Activated CD4-positive, alpha-beta memory T cell treated with anti-CD3 and anti-CD28 coated beads for 36 hours (primary cell): ENCODE results near the gene RBMS1. TPM values are rescaled to one million over a fixed set of nuclear protein-coding genes. Genes with fewer than 3 reads are reported as not detected.

Source experiments
- CTCF ChIA-PET: fragments of 350-600 bp; sonication (Branson Sonifier 250); formaldehyde crosslinking; loops from one replicate; lab custom pipeline; 2021; ENCODE audit warnings: antibody characterized with exemption, inconsistent platforms; lab: Charles Lee
- POLR2A ChIA-PET: fragments of 350-600 bp; sonication (Branson Sonifier 250); formaldehyde crosslinking; loops from one replicate; lab custom pipeline; 2021; ENCODE audit warnings: antibody characterized with exemption; lab: Charles Lee
- DNase-seq: peaks from one replicate; pipeline ENCODE4 v3.0.0-alpha.2; 2020
- H3K27ac Mint-ChIP-seq: one replicate; pipeline ENCODE4 v1.8.0; 2021; ENCODE audit warnings: mixed read lengths
- H3K27me3 Mint-ChIP-seq: one replicate; pipeline ENCODE4 v1.8.0; 2021; ENCODE audit warnings: mixed read lengths
- H3K36me3 Mint-ChIP-seq: one replicate; pipeline ENCODE4 v1.8.0; 2021; ENCODE audit warnings: mixed read lengths
- H3K4me1 Mint-ChIP-seq: one replicate; pipeline ENCODE4 v1.8.0; 2021; ENCODE audit warnings: low read depth, mixed read lengths
- H3K4me3 Mint-ChIP-seq: one replicate; pipeline ENCODE4 v1.8.0; 2021; ENCODE audit warnings: mild to moderate bottlenecking, mixed read lengths
- H3K9me3 Mint-ChIP-seq: one replicate; pipeline ENCODE4 v1.8.0; 2021; ENCODE audit warnings: mixed read lengths
- intact Hi-C: fragments of 100-400 bp; cut with micrococcal nuclease; formaldehyde crosslinking; loops from one replicate; pipeline ENCODE4 v1.15.1; 2023
- total RNA-seq, 2 experiments: library from RNA; stranded (reverse); gene quantifications; one replicate each; pipeline ENCODE4 v1.2.3, GENCODE V29; 2021

The RBMS1 gene
- total RNA-seq, 2 experiments from 2014 or later: 37.9 to 40.0 TPM

- POLR2A ChIA-PET: no interaction called here
- no peaks in the 10 kb centered on the region for H3K36me3 Mint-ChIP-seq
Measured at GRCh38 chr2:160482673-160483072, 10.9 kb downstream of the RBMS1 start.

GRCh38 chr2:160479269-160479668, 14.3 kb downstream of the RBMS1 start:
- H3K9me3 Mint-ChIP-seq: no peaks in the 10 kb centered on the region

More at GRCh38 chr2:160482673-160483072, 10.9 kb downstream of the RBMS1 start:
- Mint-ChIP-seq H3K27ac (peak overlapping the region; percentile 70), H3K4me3 (peak overlapping the region; percentile 46), H3K27me3 (no peaks in the 10 kb centered on the region), H3K9me3 (no peaks in the 10 kb centered on the region), H3K4me1 (peaks cover 62% of the 10 kb centered on the region)
- intact Hi-C loops: loop anchor here (10.0 kb wide), 1 partner anchor 1472 kb away; no protein-coding TSS in a partner anchor
- DNase-seq: no peak
- CTCF ChIA-PET: no interaction called here

GRCh38 chr2:160478660-160479059, 14.9 kb downstream of the RBMS1 start:
- POLR2A ChIA-PET: no interaction called here
- DNase-seq: no peak

More at GRCh38 chr2:160479269-160479668, 14.3 kb downstream of the RBMS1 start:
- Mint-ChIP-seq H3K4me1 (peaks cover 49% of the 10 kb centered on the region), H3K27ac (peak overlapping the region; percentile 38), H3K27me3 (no peaks in the 10 kb centered on the region), H3K4me3 (no peak overlapping the region), H3K36me3 (no peaks in the 10 kb centered on the region)
- DNase-seq: no peak
- CTCF ChIA-PET: interaction anchor here (1.2 kb wide), 1 partner anchor 209 kb away, joined by 3 read pairs; no protein-coding TSS in a partner anchor
- POLR2A ChIA-PET: no interaction called here
- intact Hi-C loops: no loop called here

GRCh38 chr2:160477032-160477431, 16.6 kb downstream of the RBMS1 start:
- no peaks in the 10 kb centered on the region for H3K27me3 Mint-ChIP-seq
- H3K4me3 Mint-ChIP-seq: no peak overlapping the region
- no peak for DNase-seq
- no peak overlapping the region for H3K27ac Mint-ChIP-seq
- peaks cover 52% of the 10 kb centered on the region for H3K4me1 Mint-ChIP-seq
- CTCF ChIA-PET: interaction anchor here (1.0 kb wide), 1 partner anchor 14 kb away, joined by 3 read pairs; no protein-coding TSS in a partner anchor
- no peaks in the 10 kb centered on the region for H3K36me3 Mint-ChIP-seq
- intact Hi-C loops: no loop called here
- no peaks in the 10 kb centered on the region for H3K9me3 Mint-ChIP-seq
- POLR2A ChIA-PET: no interaction called here

More at GRCh38 chr2:160478660-160479059, 14.9 kb downstream of the RBMS1 start:
- Mint-ChIP-seq H3K27ac (no peak overlapping the region), H3K36me3 (no peaks in the 10 kb centered on the region), H3K4me1 (peaks cover 49% of the 10 kb centered on the region), H3K27me3 (no peaks in the 10 kb centered on the region), H3K4me3 (no peak overlapping the region), H3K9me3 (no peaks in the 10 kb centered on the region)
- intact Hi-C loops: no loop called here
- CTCF ChIA-PET: interaction anchor here (1.2 kb wide), 1 partner anchor 208 kb away, joined by 3 read pairs; no protein-coding TSS in a partner anchor

DNA sequence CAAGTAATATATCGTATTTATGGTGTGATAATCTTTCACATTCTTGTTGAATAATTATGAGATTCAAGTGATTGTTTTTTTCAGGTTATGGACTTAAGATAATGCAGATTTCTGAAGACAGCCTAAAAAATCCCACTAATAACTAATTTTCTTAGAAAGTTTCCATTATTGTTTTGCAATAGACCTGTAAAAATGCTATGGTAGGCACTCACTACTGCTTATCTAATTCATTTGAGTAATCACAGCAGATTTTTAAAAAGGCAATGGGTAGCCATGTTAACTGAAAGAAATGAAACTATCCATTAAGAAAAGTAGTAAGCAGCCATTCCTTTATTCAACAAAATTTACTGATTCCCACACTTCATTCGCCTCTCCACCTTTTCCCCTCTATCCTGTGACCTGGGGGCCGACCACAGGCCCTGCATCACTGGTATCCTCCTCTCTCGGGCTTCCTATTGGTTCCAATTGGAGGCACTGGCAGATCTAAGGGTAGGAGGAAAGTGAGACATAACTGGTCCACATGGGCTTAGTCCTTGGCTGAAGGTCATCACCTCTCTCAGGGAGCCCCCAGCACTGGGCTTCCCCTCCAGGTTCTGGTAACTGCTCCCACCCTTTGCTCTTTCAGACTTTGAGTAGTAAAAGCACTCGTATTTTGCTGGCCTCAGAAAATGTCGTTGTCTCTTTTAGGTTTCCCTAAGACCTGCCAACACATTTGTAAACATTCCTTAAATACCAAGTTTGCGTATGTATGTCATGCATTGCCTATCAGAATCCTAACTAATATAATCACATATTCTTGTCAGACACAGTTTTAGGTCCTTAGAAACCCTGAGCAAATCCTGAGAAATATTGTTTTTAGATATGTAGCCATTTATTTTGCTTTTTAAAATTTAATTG, 18.5 kb downstream of the RBMS1 start:
- no peak overlapping the region for H3K27ac Mint-ChIP-seq
- peak overlapping the region; percentile 61 for H3K4me3 Mint-ChIP-seq
- intact Hi-C loops: loop anchor here (5.0 kb wide), 1 partner anchor 208 kb away; no protein-coding TSS in a partner anchor
- no peaks in the 10 kb centered on the region for H3K36me3 Mint-ChIP-seq
- no peak for DNase-seq
- H3K9me3 Mint-ChIP-seq: no peaks in the 10 kb centered on the region
- H3K27me3 Mint-ChIP-seq: no peaks in the 10 kb centered on the region
- CTCF ChIA-PET: no interaction called here
- H3K4me1 Mint-ChIP-seq: peaks cover 63% of the 10 kb centered on the region
- POLR2A ChIA-PET: no interaction called here

- DNase-seq: no peak
- ChIA-PET CTCF (interaction anchor here (0.9 to 1.2 kb wide), 3 partner anchors 13 to 71 kb away, joined by 3 read pairs; no protein-coding TSS in a partner anchor), POLR2A (no interaction called here)
- H3K4me3 Mint-ChIP-seq: peak overlapping the region; percentile 61
- H3K9me3 Mint-ChIP-seq: no peaks in the 10 kb centered on the region
- peaks cover 65% of the 10 kb centered on the region for H3K4me1 Mint-ChIP-seq
- peak overlapping the region; percentile 50 for H3K27ac Mint-ChIP-seq
- H3K36me3 Mint-ChIP-seq: no peaks in the 10 kb centered on the region
- no peaks in the 10 kb centered on the region for H3K27me3 Mint-ChIP-seq
- intact Hi-C loops: loop anchor here (5.0 kb wide), 1 partner anchor 207 kb away; no protein-coding TSS in a partner anchor
Measured at GRCh38 chr2:160474319-160474645, 19.3 kb downstream of the RBMS1 start.

- Mint-ChIP-seq H3K36me3 (no peaks in the 10 kb centered on the region), H3K27me3 (no peaks in the 10 kb centered on the region), H3K4me3 (peak overlapping the region; percentile 61), H3K4me1 (peaks cover 64% of the 10 kb centered on the region), H3K27ac (peak overlapping the region; percentile 50), H3K9me3 (no peaks in the 10 kb centered on the region)
- CTCF ChIA-PET: interaction anchor here (0.9 to 1.2 kb wide), 5 partner anchors 13 to 149 kb away, joined by 3 read pairs; no protein-coding TSS in a partner anchor
- intact Hi-C loops: loop anchor here (2.0 to 5.0 kb wide), 2 partner anchors 45 to 206 kb away; no protein-coding TSS in a partner anchor
- POLR2A ChIA-PET: interaction anchor here (1.5 kb wide), 1 partner anchor 67 kb away, joined by 5 read pairs; no protein-coding TSS in a partner anchor
- DNase-seq: no peak
Measured at GRCh38 chr2:160473468-160474318, 19.9 kb downstream of the RBMS1 start.

GRCh38 chr2:160472839-160473251, 20.8 kb downstream of the RBMS1 start:
- Mint-ChIP-seq H3K27me3 (no peaks in the 10 kb centered on the region), H3K4me1 (peaks cover 63% of the 10 kb centered on the region), H3K4me3 (no peak overlapping the region), H3K9me3 (no peaks in the 10 kb centered on the region), H3K27ac (peak overlapping the region; percentile 54), H3K36me3 (no peaks in the 10 kb centered on the region)
- intact Hi-C loops: loop anchor here (1.0 to 5.0 kb wide), 3 partner anchors 12 to 206 kb away; no protein-coding TSS in a partner anchor
- ChIA-PET CTCF (interaction anchor here (1.0 to 1.2 kb wide), 3 partner anchors 43 to 148 kb away, joined by 3 read pairs; no protein-coding TSS in a partner anchor), POLR2A (interaction anchor here (1.5 kb wide), 1 partner anchor 66 kb away, joined by 5 read pairs; no protein-coding TSS in a partner anchor)
- DNase-seq: no peak

DNA sequence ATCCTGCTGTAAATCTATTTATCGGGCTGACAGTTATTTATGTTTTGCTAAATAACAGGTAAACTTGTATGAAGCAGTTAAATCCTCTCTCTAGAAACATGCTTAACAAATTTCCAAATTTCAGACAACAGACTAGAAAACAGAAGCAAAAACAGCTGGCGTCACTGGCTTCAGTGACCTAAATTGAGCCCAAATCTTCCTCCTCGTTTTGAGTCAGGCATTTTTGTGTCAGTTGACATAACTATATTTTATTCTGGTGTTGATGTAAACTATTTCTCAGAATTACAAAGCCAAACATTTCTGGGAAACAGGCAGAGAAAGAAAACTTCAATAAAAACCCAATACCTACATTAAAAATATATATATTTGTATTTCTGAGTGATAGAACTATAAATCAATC, 21.7 kb downstream of the RBMS1 start:
- Mint-ChIP-seq H3K4me3 (peak overlapping the region; percentile 7), H3K9me3 (no peaks in the 10 kb centered on the region), H3K36me3 (no peaks in the 10 kb centered on the region), H3K4me1 (peaks cover 65% of the 10 kb centered on the region), H3K27ac (peak overlapping the region; percentile 59), H3K27me3 (no peaks in the 10 kb centered on the region)
- intact Hi-C loops: loop anchor here (1.0 to 5.0 kb wide), 3 partner anchors 13 to 205 kb away; no protein-coding TSS in a partner anchor
- POLR2A ChIA-PET: interaction anchor here (1.5 kb wide), 1 partner anchor 65 kb away, joined by 5 read pairs; no protein-coding TSS in a partner anchor
- CTCF ChIA-PET: interaction anchor here (1.2 kb wide), 1 partner anchor 43 kb away, joined by 3 read pairs; no protein-coding TSS in a partner anchor
- DNase-seq: peak; percentile 45

DNA sequence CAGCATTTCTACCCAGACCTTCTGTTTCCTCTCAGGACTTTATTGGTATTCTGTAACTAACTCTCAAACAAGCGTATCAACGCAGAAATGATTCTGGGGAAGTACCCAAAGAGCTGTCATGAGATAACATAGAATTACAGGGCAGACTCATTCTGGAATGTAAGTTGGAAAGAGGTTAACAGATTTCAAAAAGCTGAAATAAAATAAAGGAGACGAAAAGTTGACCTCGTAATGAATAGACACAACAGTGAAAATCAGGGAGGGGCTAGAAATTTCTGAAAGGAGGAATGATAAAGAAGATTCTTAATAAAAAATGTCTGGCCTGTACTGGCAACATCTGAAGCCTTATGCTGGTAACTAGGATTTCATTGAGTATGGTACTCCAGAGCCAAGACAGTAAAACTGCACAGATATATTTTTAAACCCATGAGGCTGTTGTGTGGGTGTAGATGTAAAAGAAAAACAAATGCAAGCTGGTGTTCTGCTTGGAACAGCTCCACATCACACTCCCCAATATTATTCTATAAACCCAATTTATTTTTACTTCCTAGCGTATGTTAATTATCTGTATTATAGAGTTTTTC, 23.9 kb downstream of the RBMS1 start:
- ChIA-PET CTCF (interaction anchor here (0.7 kb wide), 1 partner anchor 205 kb away, joined by 3 read pairs; no protein-coding TSS in a partner anchor), POLR2A (interaction anchor here (1.0 kb wide), 1 partner anchor 57 kb away, joined by 4 read pairs; no protein-coding TSS in a partner anchor)
- Mint-ChIP-seq H3K27ac (no peak overlapping the region), H3K4me1 (peaks cover 76% of the 10 kb centered on the region), H3K9me3 (no peaks in the 10 kb centered on the region), H3K36me3 (no peaks in the 10 kb centered on the region), H3K27me3 (no peaks in the 10 kb centered on the region), H3K4me3 (no peak overlapping the region)
- intact Hi-C loops: loop anchor here (5.0 kb wide), 1 partner anchor 202 kb away; no protein-coding TSS in a partner anchor
- no peak for DNase-seq

- intact Hi-C loops: no loop called here
- H3K4me3 Mint-ChIP-seq: no peak overlapping the region
- DNase-seq: no peak
- POLR2A ChIA-PET: interaction anchor here (1.0 kb wide), 1 partner anchor 57 kb away, joined by 4 read pairs; no protein-coding TSS in a partner anchor
- no peaks in the 10 kb centered on the region for H3K27me3 Mint-ChIP-seq
- CTCF ChIA-PET: no interaction called here
- no peak overlapping the region for H3K27ac Mint-ChIP-seq
- H3K36me3 Mint-ChIP-seq: no peaks in the 10 kb centered on the region
- no peaks in the 10 kb centered on the region for H3K9me3 Mint-ChIP-seq
- H3K4me1 Mint-ChIP-seq: peaks cover 72% of the 10 kb centered on the region
Measured at GRCh38 chr2:160469164-160469563, 24.4 kb downstream of the RBMS1 start.
